Spleen (tissue), 11 donors: ENCODE results near the gene XPOT. TPM values are rescaled to one million over a fixed set of nuclear protein-coding genes. Genes with fewer than 3 reads are reported as not detected.

Experiments used
- DNase-seq: peaks from one replicate; pipeline ENCODE4 v3.0.0-alpha.2; 2020
- H3K27ac ChIP-seq, 8 donors: fragments of 200-600 bp; sonication (generic) in 7 of 8; 1 replicate in 4 of 8; 2 replicates in 4 of 8; pipeline versions ENCODE4 v1.5.0 to v1.8.0; 2016 to 2021; ENCODE audit warnings: inconsistent platforms in 4 of 8, mild to moderate bottlenecking in 4 of 8, moderate library complexity in 1 of 8
- H3K27me3 ChIP-seq, 7 donors: fragments of 200-600 bp; sonication (generic) in 6 of 7; replicated peaks in 1 of 7; 1 replicate in 4 of 7; 2 replicates in 3 of 7; pipeline versions ENCODE4 v1.5.0 to v1.8.0; 2016 to 2021; ENCODE audit warnings: inconsistent platforms in 3 of 7, mild to moderate bottlenecking in 1 of 7
- H3K36me3 ChIP-seq, 6 donors: fragments of 200-600 bp; sonication (generic) in 5 of 6; 1 replicate in 4 of 6; 2 replicates in 2 of 6; pipeline versions ENCODE4 v1.5.0 to v1.8.0; 2016 to 2021; ENCODE audit warnings: inconsistent platforms in 2 of 6
- H3K4me1 ChIP-seq, 6 donors: fragments of 200-600 bp; sonication (generic) in 5 of 6; 1 replicate in 3 of 6; 2 replicates in 3 of 6; pipeline versions ENCODE4 v1.5.0 to v1.8.0; 2016 to 2021; ENCODE audit warnings: inconsistent platforms in 3 of 6
- H3K4me3 ChIP-seq, 8 donors: fragments of 200-600 bp; sonication (generic) in 7 of 8; 1 replicate in 4 of 8; 2 replicates in 4 of 8; pipeline versions ENCODE4 v1.5.0 to v1.8.0; 2016 to 2021; ENCODE audit warnings: inconsistent platforms in 4 of 8, mild to moderate bottlenecking in 4 of 8, moderate library complexity in 2 of 8
- H3K9me3 ChIP-seq, 8 donors: fragments of 200-600 bp; sonication (generic) in 7 of 8; 1 replicate in 4 of 8; 2 replicates in 4 of 8; pipeline versions ENCODE4 v1.5.0 to v1.8.0; 2016 to 2021; ENCODE audit warnings: inconsistent platforms in 4 of 8
- CTCF ChIP-seq, 11 experiments: fragments of 200-600 bp in 7 of 11; fragments of 450-650 bp in 4 of 11; sonication (generic) in 4 of 11; IDR thresholded peaks in 8 of 11; conservative IDR thresholded peaks in 3 of 11; 1 replicate in 7 of 11; 2 replicates in 4 of 11; pipeline versions ENCODE4 v1.4.0 to v1.8.0; 2016 to 2021; ENCODE audit warnings: antibody characterized with exemption in 11 of 11, inconsistent platforms in 4 of 11, mild to moderate bottlenecking in 1 of 11
- POLR2A ChIP-seq, 3 donors: fragments of 450-650 bp; IDR thresholded peaks; one replicate each; pipeline ENCODE4 v1.5.1; 2017; ENCODE audit warnings: antibody characterized with exemption in 3 of 3, mild to moderate bottlenecking in 1 of 3
- POLR2AphosphoS5 ChIP-seq, 3 donors: sonication (generic); formaldehyde crosslinking; IDR thresholded peaks; one replicate each; pipeline ENCODE4 v1.5.1; 2017; ENCODE audit warnings: antibody characterized with exemption in 3 of 3
- WGBS, 5 donors: extraction: QIAGEN DNeasy Blood & Tissue Kit in 3 of 5; methylation state at CpG; one replicate each; pipeline versions ENCODE4 v1.1.5 to v1.1.7; 2013 to 2018; 5-methylcytosine and 5-hydroxymethylcytosine counted together
- intact Hi-C: fragments of 100-400 bp; cut with DNase I; formaldehyde crosslinking; loops from one replicate; pipeline ENCODE4 v1.15.0; 2023; ENCODE audit warnings: low total_unique reads
- polyA plus RNA-seq, 3 donors: library from polyadenylated mRNA; stranded (reverse); fragments of 200-250 nt; gene quantifications; one replicate each; pipeline ENCODE4 v1.2.1, GENCODE V29; 2013
- total RNA-seq, 7 donors: library from RNA; depleted of rRNA in 3 of 7; stranded (reverse); fragments of >200 nt in 3 of 7; fragmentation: NEBNext Ultra II Directional in 4 of 7; extraction: Animal tissue kit (Norgen Biotek cat#: 25700) in 4 of 7; gene quantifications; one replicate each; pipeline versions ENCODE4 v1.1.0 to v1.2.1, GENCODE V29; 2016 to 2021
- donor health status: healthy with polysubstance abuse.
- donor health status: DM: no; HTN: no; CAD: no; lungs with moderate emphysema.
- donor health status: DM: no; HTN: no; CAD: no.
- donor health status: Bipolar disorder and iron deficiency.
- donor health status: healthy.
- donor health status: DM: no; HTN: no; CAD: no.
- donor health status: DM: yes; HTN: yes; CAD: no.

Gene XPOT
- total and polyA plus RNA-seq, 10 donors: 11.1 to 50.3 (median 43.1) TPM

DNA sequence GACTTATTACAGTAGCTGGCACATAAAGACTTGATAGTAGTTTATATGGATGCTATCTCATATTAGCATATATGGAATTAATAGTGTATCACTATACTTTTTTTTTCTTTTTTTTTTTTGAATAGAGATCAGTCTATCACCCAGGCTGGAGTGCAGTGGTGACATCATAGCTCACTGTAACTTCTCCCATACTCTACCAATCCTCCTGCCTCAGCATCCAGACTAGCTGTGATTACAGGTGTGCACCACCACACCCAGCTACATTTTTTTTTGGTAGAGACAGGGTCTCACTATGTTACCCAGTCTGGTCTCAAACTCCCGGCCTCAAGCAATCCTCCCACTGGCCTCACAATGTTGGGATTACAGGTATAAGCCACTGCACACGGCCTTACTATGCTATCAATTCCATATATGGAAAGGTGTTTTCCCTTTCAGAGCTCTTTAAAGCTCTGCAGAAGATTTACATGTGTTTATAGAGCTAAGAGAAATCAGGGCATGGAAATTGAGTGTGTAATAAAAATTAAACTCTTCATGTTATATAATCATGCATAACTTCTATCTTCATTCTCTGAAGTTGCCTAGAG lies 46.0 kb downstream of the XPOT start:
- intact Hi-C loops: loop anchor here (10.0 kb wide), 1 partner anchor 45 kb away; the partner anchor contains the start of gene XPOT
- whole genome bisulfite sequencing, 5 donors: 69 to 83% (median 75%) methylated on average over 2 of the region's 2 CpGs
- no peak for TF ChIP-seq CTCF (IDR thresholded peaks at IDR 0.05 in 8 of 11, conservative IDR thresholded peaks at IDR 0.05 in 3 of 11)
- TF ChIP-seq POLR2AphosphoS5 (IDR thresholded peaks at IDR 0.05): no peak
- TF ChIP-seq POLR2A (IDR thresholded peaks at IDR 0.05): no peak
- Histone ChIP-seq H3K36me3 (peaks cover 0 to 41% (median 7%) of the 10 kb centered on the region in 6 donors), H3K4me3 (no peak overlapping the region), H3K27ac (no peak overlapping the region), H3K4me1 (peaks cover 14 to 43% (median 32%) of the 10 kb centered on the region in 6 donors), H3K9me3 (no peaks in the 10 kb centered on the region), H3K27me3 (no peaks in the 10 kb centered on the region)
- no peak for DNase-seq

DNA sequence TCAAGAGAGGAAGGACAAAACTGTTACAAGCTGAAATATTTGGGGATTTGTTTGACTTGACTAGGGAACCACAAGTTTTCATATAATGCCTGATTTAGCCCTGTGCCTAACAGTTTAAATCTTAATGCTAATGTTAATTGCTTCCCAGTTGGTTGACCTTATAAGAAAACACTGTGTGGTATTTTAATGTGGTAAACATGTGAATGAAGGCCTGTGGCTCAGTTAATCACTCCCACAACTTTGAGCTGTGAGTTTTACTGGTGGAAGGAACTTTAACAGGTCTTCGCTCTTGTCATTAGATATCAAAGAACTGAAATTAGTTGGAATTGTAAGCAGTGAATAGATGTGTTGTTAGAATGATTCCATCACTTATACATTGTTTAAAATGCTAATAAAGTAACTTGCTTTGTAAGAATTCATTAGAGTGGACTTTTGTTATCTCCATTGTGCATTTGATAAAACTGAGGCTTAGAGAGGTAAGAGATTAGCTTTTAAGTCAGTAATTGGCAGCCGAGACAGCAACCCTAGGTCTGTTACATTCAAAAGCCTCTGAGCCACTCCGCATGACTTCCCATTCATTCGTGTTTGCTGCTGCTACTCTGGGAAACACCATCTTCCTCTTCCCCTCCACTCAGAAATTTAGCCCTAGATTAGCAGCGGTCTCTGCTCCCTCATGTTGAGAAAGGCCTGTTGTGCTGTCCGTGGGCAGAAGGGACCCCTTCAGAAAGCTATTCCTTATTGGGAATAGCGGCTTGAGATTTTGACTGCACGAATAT lies 46.7 kb downstream of the XPOT start:
- Histone ChIP-seq H3K9me3 (no peaks in the 10 kb centered on the region), H3K36me3 (peaks cover 0 to 36% (median 3%) of the 10 kb centered on the region in 6 donors), H3K27ac (peak overlapping the region in 7 of 8 donors; percentile 96 to 98 (median 97)), H3K4me3 (peak overlapping the region in 7 of 8 donors; percentile 70 to 96 (median 91)), H3K27me3 (no peaks in the 10 kb centered on the region), H3K4me1 (peaks cover 15 to 50% (median 38%) of the 10 kb centered on the region in 6 donors)
- 16 to 20% (median 19%) methylated on average over 8 of the region's 8 CpGs for WGBS, 5 donors
- DNase-seq: peak; percentile 28
- intact Hi-C loops: loop anchor here (10.0 kb wide), 1 partner anchor 46 kb away; the partner anchor contains the start of gene XPOT
- TF ChIP-seq POLR2AphosphoS5 (IDR thresholded peaks at IDR 0.05) (no peak), CTCF (IDR thresholded peaks at IDR 0.05 in 8 of 11, conservative IDR thresholded peaks at IDR 0.05 in 3 of 11) (no peak), POLR2A (IDR thresholded peaks at IDR 0.05) (no peak)

GRCh38 chr12:64451687-64452558 lies 47.7 kb downstream of the XPOT start, which contains the start of gene TBK1:
TBK1 (plus strand) TSS chr12:64452120; CDS start chr12:64455871, 3,751 bp downstream.
- DNase-seq: peak; percentile 98
- whole genome bisulfite sequencing, 5 donors: 0% methylated on average over 34 to 94 of the region's 94 CpGs
- peak within 1 kb of the TSS; percentile 70 to 96 (median 88) for H3K4me3 ChIP-seq
- TF ChIP-seq POLR2AphosphoS5 (IDR thresholded peaks at IDR 0.05): peak; percentile 84 to 93 (median 93)
- peak in 2 of 3 donors; percentile 39 to 48 for TF ChIP-seq POLR2A (IDR thresholded peaks at IDR 0.05)
- peak in 5 of 11 experiments; percentile 13 to 36 (median 22) for TF ChIP-seq CTCF (IDR thresholded peaks at IDR 0.05 in 8 of 11, conservative IDR thresholded peaks at IDR 0.05 in 3 of 11)
- H3K9me3 ChIP-seq: no peaks in the 10 kb centered on the region
- H3K36me3 ChIP-seq: peaks cover 0 to 36% (median 2%) of the 10 kb centered on the region in 6 donors
- H3K27me3 ChIP-seq: no peaks in the 10 kb centered on the region
- H3K4me1 ChIP-seq: peaks cover 18 to 61% (median 46%) of the 10 kb centered on the region in 6 donors
- H3K27ac ChIP-seq: peak within 1 kb of the TSS; percentile 91 to 98 (median 97)
- intact Hi-C loops: loop anchor here (10.0 kb wide), 1 partner anchor 47 kb away; the partner anchor contains the start of gene XPOT
